ENCODE data around the gene LCN1.

The LCN1 gene

GRCh38 chr9:135520916-135521607 lies at the start of gene LCN1:
Gene LCN1, plus strand, starts transcription at chr9:135521440. Its CDS starts 58 bp downstream, at chr9:135521498.
- DNase-seq (ENCODE audit: low spot score), result no peak

- no peak for DNase-seq (ENCODE audit: low spot score)
Measured at GRCh38 chr9:135471791-135472640, 49.2 kb upstream of the LCN1 start.

GRCh38 chr9:135473972-135474543 lies 47.2 kb upstream of the LCN1 start:
- no peak for DNase-seq (ENCODE audit: low spot score)

GRCh38 chr9:135474915-135475314 lies 46.3 kb upstream of the LCN1 start:
- DNase-seq (ENCODE audit: low spot score), result no peak

- no peak for DNase-seq (ENCODE audit: low spot score)
Measured at GRCh38 chr9:135476561-135477355, 44.5 kb upstream of the LCN1 start.

GRCh38 chr9:135478191-135478590 lies 43.0 kb upstream of the LCN1 start:
- no peak for DNase-seq (ENCODE audit: low spot score)

- no peak for DNase-seq (ENCODE audit: low spot score)
Measured at GRCh38 chr9:135478829-135479468, 42.3 kb upstream of the LCN1 start.

- DNase-seq (ENCODE audit: low spot score), result no peak
Measured at GRCh38 chr9:135479469-135480052, 41.7 kb upstream of the LCN1 start, which contains the start of gene PPP1R26. Gene PPP1R26, plus strand, starts transcription at chr9:135479782. Its CDS starts 4,729 bp downstream, at chr9:135484511.

GRCh38 chr9:135480071-135480939 lies 40.9 kb upstream of the LCN1 start:
- no peak for DNase-seq (ENCODE audit: low spot score)

- DNase-seq (ENCODE audit: low spot score), result no peak
Measured at GRCh38 chr9:135480940-135481310, 40.3 kb upstream of the LCN1 start.

- DNase-seq (ENCODE audit: low spot score), result no peak
Measured at GRCh38 chr9:135482015-135482754, 39.1 kb upstream of the LCN1 start.

- no peak for DNase-seq (ENCODE audit: low spot score)
Measured at GRCh38 chr9:135484460-135485277, 36.6 kb upstream of the LCN1 start.

- DNase-seq (ENCODE audit: low spot score), result no peak
Measured at GRCh38 chr9:135485385-135485784, 35.9 kb upstream of the LCN1 start.

- DNase-seq (ENCODE audit: low spot score), result no peak
Measured at GRCh38 chr9:135485832-135486231, 35.4 kb upstream of the LCN1 start.

GRCh38 chr9:135486267-135487065 lies 34.8 kb upstream of the LCN1 start:
- no peak for DNase-seq (ENCODE audit: low spot score)

GRCh38 chr9:135487281-135488012 lies 33.8 kb upstream of the LCN1 start:
- DNase-seq (ENCODE audit: low spot score), result no peak

- DNase-seq (ENCODE audit: low spot score), result no peak
Measured at GRCh38 chr9:135488013-135488330, 33.3 kb upstream of the LCN1 start.

Data from hematopoietic multipotent progenitor cell treated with erythropoietin and hydrocortisone succinate and interleukin-3 and kit ligand, for 17 days (in vitro differentiated cells).